B cell (primary cell): ENCODE data around the gene TOP2A. TPM values are rescaled to one million over a fixed set of nuclear protein-coding genes. Genes with fewer than 3 reads are reported as not detected.

Experiments used
- ATAC-seq: fragments of 200-7000 bp; cut with Tn5 transposase; one replicate; pipeline ENCODE4 v1.10.0; 2021; ENCODE audit warnings: low read depth, mild to moderate bottlenecking, moderate number of reproducible peaks, moderate library complexity
- CTCF ChIA-PET: fragments of 350-600 bp; sonication (Branson Sonifier 250); formaldehyde crosslinking; loops from one replicate; lab custom pipeline; 2021; ENCODE audit warnings: antibody characterized with exemption, inconsistent platforms; lab: Charles Lee
- POLR2A ChIA-PET: fragments of 350-600 bp; sonication (Branson Sonifier 250); formaldehyde crosslinking; loops from one replicate; lab custom pipeline; 2021; ENCODE audit warnings: antibody characterized with exemption; lab: Charles Lee
- DNase-seq: peaks from one replicate; pipeline ENCODE4 v3.0.0; 2013
- H2AFZ ChIP-seq: 2 replicates; pipeline ENCODE4 v1.6.1; 2012; ENCODE audit warnings: mild to moderate bottlenecking, low read depth, low read length; ENCODE audit not compliant: insufficient read depth, poor library complexity, severe bottlenecking
- H3K27ac ChIP-seq, 2 donors: 1 replicate in 1 of 2; 2 replicates in 1 of 2; pipeline ENCODE4 v1.5.1; 2012 to 2013; ENCODE audit warnings: low read length in 2 of 2, mild to moderate bottlenecking in 2 of 2, moderate library complexity in 1 of 2
- H3K27me3 ChIP-seq, 4 experiments: fragments of 200-600 bp in 1 of 4; sonication (generic) in 1 of 4; replicated peaks in 1 of 4; 1 replicate in 2 of 4; 2 replicates in 2 of 4; pipeline versions ENCODE4 v1.6.1 to v1.7.0; 2013 to 2016; ENCODE audit warnings: low read length in 3 of 4, mild to moderate bottlenecking in 2 of 4, mixed read lengths in 1 of 4, moderate library complexity in 1 of 4; ENCODE audit not compliant: insufficient read depth in 4 of 4, control insufficient read depth in 3 of 4; ENCODE audit errors: control extremely low read depth in 1 of 4
- H3K36me3 ChIP-seq, 2 experiments: replicated peaks in 1 of 2; 1 replicate in 1 of 2; 2 replicates in 1 of 2; pipeline versions ENCODE4 v1.6.1 to v1.7.1; 2013; ENCODE audit warnings: low read length in 1 of 2; ENCODE audit not compliant: insufficient read depth in 2 of 2, control insufficient read depth in 1 of 2; ENCODE audit errors: control extremely low read depth in 1 of 2, extremely low read depth in 1 of 2
- H3K4me1 ChIP-seq, 2 donors: fragments of 200-600 bp in 1 of 2; sonication (generic) in 1 of 2; 1 replicate in 1 of 2; 2 replicates in 1 of 2; pipeline versions ENCODE4 v1.5.1 to v1.6.1; 2013 to 2017; ENCODE audit warnings: low read length in 2 of 2; ENCODE audit not compliant: control insufficient read depth in 2 of 2, insufficient read depth in 2 of 2
- H3K4me2 ChIP-seq: replicated peaks from 2 replicates; pipeline ENCODE3; 2012; ENCODE audit warnings: mild to moderate bottlenecking, low read depth, low read length; ENCODE audit not compliant: poor library complexity, severe bottlenecking
- H3K4me3 ChIP-seq, 5 experiments: fragments of 200-600 bp in 1 of 5; sonication (generic) in 1 of 5; 1 replicate in 3 of 5; 2 replicates in 2 of 5; pipeline versions ENCODE4 v1.5.1 to v1.7.0; 2011 to 2016; ENCODE audit warnings: low read length in 4 of 5, mild to moderate bottlenecking in 4 of 5, low read depth in 2 of 5, control low read depth in 1 of 5, moderate library complexity in 1 of 5; ENCODE audit not compliant: insufficient read depth in 1 of 5; ENCODE audit errors: control extremely low read depth in 1 of 5, extremely low read depth in 1 of 5
- H3K79me2 ChIP-seq: fragments of 200-600 bp; sonication (generic); one replicate; pipeline ENCODE4 v1.6.0; 2016; ENCODE audit warnings: low read length; ENCODE audit not compliant: control insufficient read depth, insufficient read depth
- H3K9ac ChIP-seq: fragments of 200-600 bp; sonication (generic); 2 replicates; pipeline ENCODE4 v1.6.1; 2017; ENCODE audit warnings: mild to moderate bottlenecking, low read length, moderate library complexity
- H3K9me3 ChIP-seq, 3 donors: one replicate each; pipeline versions ENCODE4 v1.6.1 to v1.7.1; 2013; ENCODE audit warnings: low read length in 2 of 3; ENCODE audit not compliant: control insufficient read depth in 2 of 3, insufficient read depth in 1 of 3; ENCODE audit errors: control extremely low read depth in 1 of 3
- H4K20me1 ChIP-seq: 2 replicates; pipeline ENCODE4 v1.6.0; 2012; ENCODE audit warnings: mild to moderate bottlenecking, low read length; ENCODE audit not compliant: insufficient read depth, control insufficient read depth, poor library complexity, severe bottlenecking
- H3K27ac Mint-ChIP-seq: one replicate; pipeline ENCODE4 v1.8.0; 2021; ENCODE audit warnings: mixed read lengths
- H3K27me3 Mint-ChIP-seq: one replicate; pipeline ENCODE4 v1.8.0; 2021; ENCODE audit warnings: mixed read lengths
- H3K4me1 Mint-ChIP-seq: one replicate; pipeline ENCODE4 v1.8.0; 2021; ENCODE audit warnings: mixed read lengths
- H3K4me3 Mint-ChIP-seq: one replicate; pipeline ENCODE4 v1.8.0; 2021; ENCODE audit warnings: mixed read lengths
- H3K9me3 Mint-ChIP-seq: one replicate; pipeline ENCODE4 v1.8.0; 2022; ENCODE audit warnings: mixed read lengths; ENCODE audit not compliant: insufficient read depth
- CTCF ChIP-seq: fragments of 200-600 bp; IDR thresholded peaks from one replicate; pipeline ENCODE4 v1.8.0; 2022; ENCODE audit warnings: antibody characterized with exemption, mild to moderate bottlenecking
- EZH2 ChIP-seq: IDR thresholded peaks from 2 replicates; pipeline ENCODE4 v1.6.1; 2012; ENCODE audit warnings: borderline replicate concordance, low read depth, mild to moderate bottlenecking, moderate library complexity, low read length; ENCODE audit not compliant: insufficient read depth, poor library complexity, severe bottlenecking
- WGBS: methylation state at CpG from one replicate; pipeline ENCODE4 v1.1.5; 2013; ENCODE audit warnings: missing lambda C conversion rate; ENCODE audit not compliant: insufficient coverage; 5-methylcytosine and 5-hydroxymethylcytosine counted together
- intact Hi-C: fragments of 100-400 bp; cut with micrococcal nuclease; formaldehyde crosslinking; loops from one replicate; pipeline ENCODE4 v1.10.0; 2022
- polyA plus RNA-seq: library from polyadenylated mRNA; depleted of rRNA; stranded (reverse); fragments of >200 nt; gene quantifications from 2 replicates; pipeline ENCODE4 v1.2.3, GENCODE V29; 2012
- total RNA-seq, 2 donors: library from RNA; stranded (reverse); fragments of 120-200 nt in 1 of 2; gene quantifications; 1 replicate in 1 of 2; 2 replicates in 1 of 2; pipeline versions ENCODE4 v1.2.3 to v1.2.4, GENCODE V29; 2013 to 2022

Gene TOP2A
- total and polyA plus RNA-seq, 2 donors (not counting 1 experiment from before 2014, with no cell fraction given) = 0.36 to 3.1 TPM

GRCh38 chr17:40443988-40444899 lies 26.5 kb upstream of the TOP2A start:
- Histone ChIP-seq H3K27ac (peak overlapping the region in 1 of 2 donors; percentile 29), H3K4me2 (peak overlapping the region; percentile 95), H3K36me3 (no peaks in the 10 kb centered on the region), H3K27me3 (peaks cover 0 to 6% (median 0%) of the 10 kb centered on the region in 4 experiments), H3K9ac (peak overlapping the region; percentile 72), H3K4me1 (peaks cover 29 to 44% of the 10 kb centered on the region in 2 donors), H2AFZ (peak overlapping the region; percentile 91), H3K4me3 (peak overlapping the region; percentile 28 to 66 (median 48)), H3K79me2 (peaks cover 36% of the 10 kb centered on the region), H3K9me3 (no peaks in the 10 kb centered on the region), H4K20me1 (no peaks in the 10 kb centered on the region)
- Mint-ChIP-seq H3K27me3 (no peaks in the 10 kb centered on the region), H3K4me1 (peaks cover 48% of the 10 kb centered on the region), H3K4me3 (peak overlapping the region; percentile 88), H3K27ac (peak overlapping the region; percentile 84), H3K9me3 (no peaks in the 10 kb centered on the region)
- intact Hi-C loops = loop anchor here (1.0 to 5.0 kb wide), 4 partner anchors 27 to 348 kb away; partner anchors contain the start of gene TOP2A
- CTCF ChIA-PET = interaction anchor here (0.7 to 9.3 kb wide), 19 partner anchors 8 to 337 kb away, joined by 3 to 172 read pairs (median 4); partner anchors contain the start of genes CCR7 and TOP2A
- peak; percentile 45 for DNase-seq
- ATAC-seq = no peak
- TF ChIP-seq EZH2 (no peak), CTCF (peak; percentile 32)
- POLR2A ChIA-PET = interaction anchor here (0.6 to 2.6 kb wide), 8 partner anchors 88 to 203 kb away, joined by 3 to 18 read pairs (median 4); partner anchors contain the start of gene SMARCE1
- 29% methylated on average over 8 of the region's 15 CpGs for WGBS
